HL-60/S4 treated with phorbol 12-myristate 13-acetate at 8.2 ng/mL for 4 days and 3 days (cell line): ENCODE data around the gene PLEK.

Experiments used
- in situ Hi-C: fragments of 300-500 bp; cut with MboI; formaldehyde crosslinking; loops from 2 replicates; pipeline ENCODE4 v1.15.0; 2022; ENCODE audit warnings: low sequenced_read_pairs

PLEK gene

DNA sequence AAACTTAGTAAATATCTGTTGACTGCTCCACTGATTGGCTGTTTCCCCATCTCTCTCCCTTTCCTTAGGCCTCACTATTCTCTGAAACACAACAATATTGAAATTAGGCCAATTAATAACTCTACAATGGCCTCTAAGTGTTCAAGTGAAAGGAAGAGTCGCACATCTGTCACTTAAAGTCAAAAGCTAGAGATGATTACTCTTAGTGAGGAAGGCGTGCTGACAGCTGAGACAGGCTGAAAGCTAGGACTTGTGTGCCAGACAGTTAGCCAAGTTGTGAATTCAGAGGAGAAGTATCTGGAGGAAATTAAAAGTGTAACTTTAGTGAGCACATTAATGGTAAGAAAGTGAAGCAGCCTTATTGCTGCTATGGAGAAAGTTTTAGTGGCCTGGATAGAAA, 48.4 kb downstream of the PLEK start:
- in situ Hi-C loops = no loop called here

DNA sequence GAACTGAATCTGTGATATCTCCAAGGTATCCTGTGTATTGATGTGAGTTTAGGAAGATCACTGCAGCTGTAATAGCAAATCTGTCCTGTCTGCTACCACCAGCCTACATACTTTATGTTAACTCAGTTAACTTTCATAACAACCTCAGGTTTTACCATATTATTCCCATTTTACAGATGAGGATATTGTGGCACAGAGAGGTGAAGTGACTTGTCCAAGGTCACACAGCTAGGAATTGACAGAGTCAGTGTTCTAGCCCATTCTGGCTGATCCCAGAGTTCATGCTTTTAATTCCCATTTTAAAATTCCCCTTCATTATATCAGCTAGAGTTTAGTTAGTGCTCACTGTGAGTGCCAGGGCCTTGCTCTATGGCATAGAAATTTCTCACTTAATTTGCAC, 49.4 kb downstream of the PLEK start:
- in situ Hi-C loops = no loop called here

DNA sequence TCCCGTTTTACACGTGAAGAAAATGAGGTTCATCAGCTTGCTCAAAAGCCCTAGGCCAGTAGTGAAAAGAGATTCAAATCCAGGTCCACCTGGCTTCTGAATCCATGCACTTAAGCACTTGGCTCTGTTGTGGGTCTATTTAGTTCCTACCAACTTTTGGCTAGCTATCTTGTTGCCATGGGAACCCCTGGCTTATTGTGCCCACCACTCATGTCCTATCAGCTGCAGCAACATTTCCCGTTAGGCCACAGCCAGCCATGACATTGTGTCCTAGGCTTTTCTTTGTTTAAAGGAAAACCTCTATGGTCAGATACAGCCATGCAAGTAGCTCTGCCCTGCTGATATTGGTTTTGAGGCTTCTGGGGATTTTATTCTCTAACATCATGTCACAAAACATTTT, 49.8 kb downstream of the PLEK start:
- in situ Hi-C loops = no loop called here

DNA sequence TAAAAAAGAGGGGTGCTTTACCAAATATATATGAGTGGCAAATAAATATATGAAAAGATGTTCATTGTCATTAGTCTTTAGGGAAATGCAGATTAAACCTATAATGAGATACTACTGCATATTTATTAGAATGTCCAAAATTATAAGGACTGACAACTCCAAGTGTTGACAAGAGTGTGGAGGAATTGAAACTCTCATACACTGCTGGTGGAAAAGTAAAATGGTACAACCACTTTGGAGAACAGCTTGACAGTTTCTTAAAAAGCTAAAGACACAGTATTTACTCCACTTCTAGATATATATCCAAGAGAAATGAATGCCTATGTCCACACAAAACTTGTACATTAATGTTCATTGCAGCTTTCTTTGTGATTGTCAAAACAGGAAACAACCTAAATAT, 50.4 kb downstream of the PLEK start:
- in situ Hi-C loops = no loop called here

DNA sequence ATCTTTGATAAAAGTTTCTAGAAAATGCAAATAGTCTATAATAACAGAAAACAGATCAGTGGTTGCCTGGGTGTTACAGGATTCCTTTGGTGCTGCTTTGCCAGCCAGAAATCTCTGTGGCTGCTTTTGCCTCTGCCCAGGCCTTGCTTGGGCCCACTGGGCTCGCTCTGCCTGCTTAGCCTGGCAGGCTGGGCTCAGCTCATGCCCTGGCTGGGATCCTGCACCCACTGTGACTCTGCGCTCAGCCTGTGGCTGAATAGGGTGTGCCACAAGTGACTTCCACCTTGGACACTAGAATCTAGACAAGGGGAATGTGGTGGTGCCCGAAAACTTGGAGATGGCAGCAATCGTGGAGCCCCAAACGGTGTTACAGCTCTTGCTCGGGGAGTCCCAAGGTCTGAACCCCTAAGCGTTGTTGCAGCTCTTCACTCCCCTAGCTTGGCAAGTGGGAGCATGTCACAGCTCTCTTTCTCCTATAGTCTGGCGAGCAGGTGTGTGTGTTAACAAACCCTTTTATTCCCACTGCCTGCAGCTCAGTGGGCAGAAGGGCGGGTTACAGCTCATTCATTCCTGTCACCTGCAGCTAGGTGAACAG, 51.1 kb downstream of the PLEK start:
- in situ Hi-C loops = no loop called here

DNA sequence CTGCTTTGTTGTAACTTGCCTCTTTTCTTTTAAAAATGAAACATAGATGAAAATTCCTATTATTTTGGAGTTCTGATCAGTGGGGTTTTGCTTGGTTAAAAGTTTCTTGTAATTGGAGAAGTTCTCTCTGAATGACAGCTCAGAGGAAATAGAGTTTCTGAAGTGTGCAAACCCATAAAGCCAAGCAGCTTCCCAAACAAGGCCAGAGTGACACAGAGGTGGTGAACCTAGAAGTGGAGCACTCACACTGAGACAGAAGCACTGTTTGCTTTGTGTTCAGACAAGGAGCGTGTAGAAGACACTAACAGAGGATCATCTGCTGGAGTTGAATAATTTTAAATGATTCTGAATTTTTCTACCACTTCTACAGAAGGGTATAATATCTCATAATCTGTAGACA, 52.8 kb downstream of the PLEK start:
- in situ Hi-C loops = no loop called here

DNA sequence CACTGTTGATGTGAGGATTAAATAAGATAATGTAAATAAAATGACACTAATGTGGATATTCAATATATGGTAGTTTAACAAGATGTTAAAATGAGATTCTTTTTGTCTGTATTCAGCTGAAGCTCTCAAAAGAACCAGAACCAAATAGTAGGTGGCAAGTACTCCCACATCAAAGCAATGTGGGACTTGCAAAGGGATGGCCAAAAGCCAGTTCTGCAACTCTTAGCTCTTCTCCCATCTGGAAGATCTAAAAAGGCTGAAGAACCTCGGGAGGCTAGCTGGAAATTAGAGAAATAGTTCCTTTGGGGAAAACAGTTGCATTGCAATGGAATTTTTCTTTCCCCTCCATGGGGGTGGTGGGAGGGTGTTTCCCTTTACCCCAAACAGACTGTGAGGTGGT, 53.3 kb downstream of the PLEK start:
- in situ Hi-C loops = no loop called here

DNA sequence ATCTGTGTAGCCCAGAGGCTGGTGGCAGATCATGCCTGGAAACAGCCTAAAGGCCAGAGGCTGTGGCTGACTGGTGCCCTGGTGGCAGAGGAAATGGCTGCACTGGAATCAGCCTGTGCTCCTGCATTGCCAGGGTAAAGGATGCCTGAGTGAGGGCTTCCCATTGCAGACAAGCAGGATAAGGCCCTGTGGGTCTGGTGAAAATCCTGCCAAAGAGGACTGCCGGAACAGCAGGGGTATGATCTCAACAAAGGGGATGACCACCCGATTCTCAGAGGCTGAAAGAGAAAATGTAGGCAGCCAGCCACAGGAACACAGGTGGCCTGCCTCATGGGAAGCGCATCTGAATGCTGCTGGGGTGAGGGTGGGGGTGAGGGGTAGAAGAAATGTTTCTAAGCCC, 53.8 kb downstream of the PLEK start:
- in situ Hi-C loops = no loop called here

DNA sequence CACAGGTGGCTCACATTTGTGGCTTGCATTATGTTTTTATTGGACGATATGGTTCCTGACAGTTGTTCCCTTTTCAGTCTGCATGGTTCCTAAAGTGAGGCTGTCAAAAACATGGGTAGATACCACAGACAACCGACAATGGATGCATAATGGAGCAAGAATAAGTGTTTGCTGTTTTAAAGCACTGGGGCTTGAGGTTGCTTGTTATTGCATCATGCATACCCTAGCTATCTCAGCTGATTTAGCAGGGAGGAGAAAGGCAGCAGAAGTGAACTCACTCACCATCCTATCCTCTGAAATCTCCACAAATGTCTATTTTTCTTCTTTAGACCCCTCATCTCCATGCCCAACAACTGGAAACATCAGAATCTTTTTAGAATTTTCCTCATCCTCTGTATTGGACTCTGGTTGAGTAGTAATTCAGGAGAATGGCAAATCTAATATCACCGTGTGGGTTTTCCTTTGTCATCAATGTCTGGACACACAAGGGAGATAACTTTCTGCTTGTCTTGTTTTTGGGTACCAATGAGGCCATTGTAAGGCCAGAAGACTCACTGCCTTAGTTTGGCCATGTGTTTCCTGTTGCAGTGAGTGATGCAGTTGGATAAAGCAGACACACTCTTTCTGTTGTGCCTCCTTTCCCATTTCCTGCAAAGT, 55.3 kb downstream of the PLEK start:
- in situ Hi-C loops = loop anchor here (10.0 kb wide), 1 partner anchor 56 kb away; the partner anchor contains the start of gene PLEK

DNA sequence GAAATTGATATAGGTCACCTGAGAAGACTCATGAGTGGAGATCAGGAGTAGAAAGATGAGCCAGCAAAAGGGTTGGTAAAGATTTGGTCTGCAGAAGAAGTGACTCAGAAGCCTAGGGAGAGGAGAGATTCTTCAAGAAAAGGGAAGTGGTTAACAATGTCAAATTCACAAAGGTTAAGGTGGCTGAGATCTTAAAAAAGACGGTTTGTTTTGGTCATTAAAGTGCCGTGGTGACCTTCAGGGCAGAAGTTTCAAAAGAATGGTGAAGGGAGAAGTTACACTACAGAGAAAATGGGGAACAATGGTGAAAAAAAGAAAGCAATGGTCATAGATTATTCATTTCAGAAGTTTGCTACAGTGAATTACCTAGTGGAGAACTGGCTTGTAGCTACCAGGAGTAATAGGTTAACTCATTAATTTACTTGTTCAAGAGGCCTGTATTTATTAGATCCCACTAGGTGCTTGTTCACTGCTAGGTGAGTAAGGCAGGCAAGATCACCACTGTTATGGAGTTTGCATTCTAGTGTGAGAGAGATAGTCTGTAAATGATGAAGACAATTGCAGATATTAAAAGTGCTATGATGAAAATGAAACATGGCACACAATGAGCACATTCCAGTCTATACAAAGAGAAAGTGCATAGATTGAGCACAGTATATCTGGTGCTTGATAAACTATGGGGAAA, 59.0 kb downstream of the PLEK start:
- in situ Hi-C loops = loop anchor here (10.0 kb wide), 1 partner anchor 59 kb away; the partner anchor contains the start of gene PLEK

DNA sequence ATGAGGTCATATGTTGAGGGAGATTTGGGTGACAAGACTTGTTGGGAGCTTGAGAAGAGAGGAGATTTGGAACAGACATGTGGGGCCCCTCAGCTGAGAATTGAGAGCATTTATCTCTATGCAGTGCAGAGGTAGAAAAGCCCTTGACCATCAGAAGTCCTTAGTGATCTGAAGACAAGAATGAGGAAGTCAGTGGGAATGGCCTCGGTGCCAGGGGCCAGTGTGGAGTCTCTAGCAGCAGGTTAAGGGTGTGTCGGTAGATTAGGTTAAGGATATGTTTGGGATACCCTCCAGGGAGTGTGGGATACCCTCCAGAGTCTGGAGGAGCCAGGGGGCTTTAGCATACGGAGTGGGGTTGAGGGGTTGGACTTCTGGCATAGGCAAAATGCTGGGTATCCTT, 60.4 kb downstream of the PLEK start:
- in situ Hi-C loops = loop anchor here (10.0 to 25.0 kb wide), 2 partner anchors 61 to 238 kb away; partner anchors contain the start of gene PLEK

DNA sequence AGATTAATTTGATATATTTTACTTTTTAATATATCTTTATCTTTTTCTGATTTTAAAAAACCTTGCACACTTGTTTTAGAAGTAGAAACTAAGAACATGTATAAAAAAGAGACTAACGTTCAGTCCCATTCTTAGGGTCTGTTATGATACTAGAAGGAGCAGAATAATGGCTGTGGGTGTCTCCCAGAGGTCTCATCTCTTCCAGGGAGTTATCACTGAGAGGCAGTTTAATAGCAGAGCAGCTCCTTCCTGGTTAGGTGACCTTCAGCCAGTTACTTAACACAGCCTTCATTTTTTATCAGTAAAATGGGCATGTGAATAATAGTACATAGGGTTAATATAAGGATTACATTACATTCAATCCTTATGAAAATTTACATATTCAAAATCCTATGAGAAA, 61.4 kb downstream of the PLEK start:
- in situ Hi-C loops = loop anchor here (10.0 to 25.0 kb wide), 2 partner anchors 62 to 239 kb away; partner anchors contain the start of gene PLEK

DNA sequence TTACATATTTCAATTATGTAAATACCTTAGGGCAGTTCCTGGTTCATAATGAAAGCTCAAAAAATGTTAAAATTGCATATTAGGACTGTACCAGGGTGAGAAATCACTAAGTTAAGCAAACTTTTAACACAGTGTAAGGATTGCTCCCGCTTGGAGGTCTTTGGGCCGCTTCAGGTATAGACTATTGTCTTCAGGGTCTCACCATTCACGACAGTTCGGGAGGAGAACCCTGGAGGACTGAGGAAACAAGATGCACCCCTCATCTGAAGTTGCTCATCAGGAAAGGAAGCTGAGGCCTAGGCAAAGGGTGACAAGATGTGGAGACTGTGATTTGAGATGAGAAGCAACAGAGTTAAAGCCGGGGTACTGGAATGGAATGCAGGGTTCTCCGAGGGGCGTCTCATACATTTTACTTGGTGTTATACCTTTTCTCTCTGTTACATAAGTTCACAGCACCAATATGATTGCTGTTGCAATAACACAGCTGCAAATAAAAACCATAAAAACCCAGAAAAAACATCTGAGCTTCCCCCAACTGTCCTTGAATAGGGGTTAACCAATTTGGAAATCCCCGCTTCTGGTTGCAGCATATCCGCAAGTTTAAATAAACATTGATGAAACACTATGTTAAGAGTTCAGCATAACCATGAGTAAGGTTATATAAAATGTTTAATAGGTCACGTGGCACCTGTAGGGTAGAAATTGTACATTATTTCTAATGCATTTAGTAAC, 61.9 kb downstream of the PLEK start:
- in situ Hi-C loops = loop anchor here (10.0 to 25.0 kb wide), 2 partner anchors 62 to 240 kb away; partner anchors contain the start of gene PLEK

DNA sequence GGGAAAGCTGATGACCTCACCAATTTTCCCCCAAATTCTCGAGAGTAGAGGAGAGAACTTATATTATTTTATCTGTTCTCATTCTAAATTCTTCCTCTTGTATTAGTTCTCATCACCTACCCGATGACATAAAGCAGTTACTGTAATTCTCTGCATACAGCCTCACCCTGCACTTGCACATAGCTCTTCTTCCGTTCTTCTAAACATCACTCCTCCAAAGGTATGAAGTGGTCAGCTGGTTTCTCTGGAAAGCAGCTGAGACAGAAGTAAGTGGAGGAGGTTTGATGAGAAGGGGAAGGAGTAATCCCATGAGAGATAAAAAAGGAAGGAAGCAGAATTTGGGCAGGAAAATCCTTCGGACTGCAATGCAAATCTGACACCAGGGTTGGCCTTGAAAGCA, 63.0 kb downstream of the PLEK start:
- in situ Hi-C loops = loop anchor here (10.0 to 25.0 kb wide), 2 partner anchors 63 to 241 kb away; partner anchors contain the start of gene PLEK

DNA sequence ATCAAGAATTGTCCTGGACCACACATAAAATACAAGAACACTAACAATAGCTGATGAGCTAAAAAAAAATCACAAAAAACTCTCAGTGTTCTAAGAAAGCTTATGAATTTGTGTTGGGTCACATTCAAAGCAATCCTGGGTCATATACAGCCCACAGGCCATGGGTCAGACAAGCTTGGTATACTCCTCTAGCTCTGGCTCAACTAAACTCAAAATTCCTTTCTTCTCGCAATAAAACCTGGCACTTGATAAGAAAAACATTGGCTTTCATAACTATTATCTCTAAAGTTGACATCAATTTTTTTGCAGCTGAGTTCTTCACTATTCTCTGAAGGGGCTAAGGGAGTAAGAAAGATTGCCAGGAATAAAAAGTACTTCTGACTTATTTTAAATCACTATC, 63.7 kb downstream of the PLEK start:
- in situ Hi-C loops = loop anchor here (10.0 to 25.0 kb wide), 2 partner anchors 64 to 241 kb away; partner anchors contain the start of gene PLEK

DNA sequence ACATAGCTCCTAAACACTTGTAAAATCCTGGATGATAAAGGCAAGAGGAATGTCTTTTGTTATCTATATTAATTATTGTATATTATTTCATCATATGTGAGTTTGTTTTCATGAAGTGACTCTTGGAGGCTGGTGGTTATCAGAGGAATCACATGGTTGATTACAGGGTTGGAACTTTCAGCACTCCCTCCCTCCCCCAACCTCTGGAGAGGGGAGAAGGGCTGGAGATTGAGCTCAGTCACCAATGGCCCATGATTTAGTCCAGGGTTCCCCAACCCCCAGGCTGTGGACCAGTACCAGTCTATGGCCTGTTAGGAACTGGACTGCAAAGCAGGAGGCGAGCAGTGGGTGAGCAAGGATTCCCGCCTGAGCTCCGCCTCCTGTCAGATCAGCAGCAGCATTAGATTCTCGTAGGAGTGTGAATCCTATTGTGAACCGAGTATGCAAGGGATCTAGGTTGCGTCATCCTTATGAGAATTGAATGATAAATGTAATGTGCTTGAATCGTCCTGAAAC, 64.3 kb downstream of the PLEK start:
- in situ Hi-C loops = loop anchor here (10.0 to 25.0 kb wide), 2 partner anchors 65 to 242 kb away; partner anchors contain the start of gene PLEK

DNA sequence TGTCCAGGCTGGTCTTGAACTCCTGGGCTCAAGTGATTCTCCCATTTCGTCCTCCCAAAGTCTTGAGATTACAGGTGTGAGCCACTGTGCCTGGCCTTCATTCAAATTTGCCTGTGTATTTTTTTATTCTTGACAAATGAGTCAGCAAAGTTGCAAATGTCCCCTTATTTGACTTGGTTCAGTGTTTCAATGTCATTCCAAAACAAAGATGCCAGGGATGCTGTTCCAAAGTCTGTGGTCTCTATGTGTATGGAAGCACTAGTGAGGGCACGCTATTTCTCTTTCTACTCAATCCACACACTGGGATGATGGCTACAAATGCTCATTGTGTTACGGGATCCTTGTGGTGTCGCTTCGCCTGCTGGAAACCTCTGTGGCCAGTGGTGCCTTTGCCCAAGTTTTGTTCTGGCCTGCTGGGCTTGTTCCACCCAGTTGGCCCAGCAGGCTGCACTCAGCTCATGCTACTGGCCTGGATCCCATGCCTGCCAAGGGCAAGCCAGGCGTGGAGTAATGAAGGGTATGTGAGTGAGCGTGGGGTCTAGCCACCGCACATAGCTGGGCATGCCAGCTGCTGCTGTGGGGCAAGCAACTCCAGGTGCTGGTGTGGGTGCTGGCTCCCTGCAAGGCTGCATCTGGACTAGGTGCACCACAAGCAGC, 66.4 kb downstream of the PLEK start:
- in situ Hi-C loops = loop anchor here (25.0 kb wide), 1 partner anchor 244 kb away; no protein-coding TSS in a partner anchor

DNA sequence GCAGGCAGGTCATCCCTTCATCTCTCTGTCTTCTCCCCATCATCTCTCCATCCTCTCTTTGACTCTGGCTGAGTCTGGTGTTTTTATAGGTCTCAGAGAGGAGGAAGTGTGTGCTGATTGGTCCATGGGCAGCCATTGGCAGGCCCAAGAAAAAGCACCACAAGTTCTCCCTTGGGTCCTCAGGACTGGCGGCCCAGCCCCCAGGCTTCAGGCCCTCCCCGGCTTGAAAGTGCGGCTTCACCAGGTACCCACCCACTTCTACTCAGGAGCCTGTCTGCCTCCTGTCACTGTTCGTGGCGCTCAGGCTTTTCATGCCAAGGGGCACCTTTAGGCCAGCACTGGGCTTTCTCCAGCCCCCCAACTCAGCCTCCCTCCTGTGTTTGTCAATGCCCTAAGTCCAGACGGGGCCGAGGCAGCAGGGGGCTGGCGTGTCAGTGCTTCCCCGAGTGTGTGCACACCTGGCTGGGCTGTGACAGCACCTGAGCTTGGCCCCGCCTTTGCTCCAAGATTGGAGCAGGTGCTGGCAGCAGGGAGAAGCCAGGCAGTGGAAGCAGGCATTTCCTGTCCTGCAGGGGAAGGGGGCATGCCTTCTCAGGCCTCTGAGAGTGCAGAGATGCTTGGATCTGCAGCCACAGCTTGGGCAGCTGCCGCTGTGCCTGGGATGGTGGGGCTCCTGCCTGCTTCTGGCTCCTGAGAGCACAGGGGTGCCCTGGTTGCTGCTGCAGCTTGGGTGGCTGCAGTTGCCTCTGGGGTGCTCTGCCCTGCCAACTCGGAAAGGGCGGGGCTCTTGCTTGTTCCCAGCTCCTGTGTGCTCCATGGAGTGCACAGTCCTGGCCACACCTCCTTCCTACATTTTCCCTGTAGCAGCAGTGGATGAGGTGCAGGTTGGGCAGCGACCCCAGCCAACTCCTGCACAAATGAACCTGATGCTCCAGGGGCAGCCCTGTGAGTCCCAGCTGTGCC, 67.9 kb downstream of the PLEK start:
- in situ Hi-C loops = loop anchor here (25.0 kb wide), 1 partner anchor 246 kb away; no protein-coding TSS in a partner anchor

DNA sequence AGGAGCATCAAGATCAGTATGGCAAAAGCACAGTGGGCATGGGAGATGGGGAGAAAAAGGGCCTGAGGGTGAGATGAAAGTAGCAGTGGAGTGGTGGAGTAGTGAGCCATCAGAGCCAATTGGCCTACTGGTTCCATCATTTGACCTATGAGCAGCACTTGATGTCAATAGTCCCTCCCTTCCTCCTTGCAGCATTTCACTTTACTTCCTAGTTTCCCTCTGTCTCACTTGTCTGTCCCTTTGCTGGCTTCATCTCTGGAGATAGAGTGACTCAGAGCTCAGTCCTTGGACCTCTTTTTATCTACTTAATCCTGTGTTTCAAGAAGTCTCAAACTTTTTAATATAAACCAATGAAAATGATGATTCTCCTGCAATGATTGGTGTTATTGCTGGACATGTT, 69.9 kb downstream of the PLEK start:
- in situ Hi-C loops = loop anchor here (25.0 kb wide), 1 partner anchor 248 kb away; no protein-coding TSS in a partner anchor
